Panc1 (cell line): ENCODE measurements around the gene FHIT. TPM values are rescaled to one million over a fixed set of nuclear protein-coding genes. Genes with fewer than 3 reads are reported as not detected.

ENCODE experiments used
- ATAC-seq: fragments of 200-7000 bp; cut with Tn5 transposase; 2 replicates; pipeline ENCODE4 v1.9.1; 2020; ENCODE audit warnings: mild to moderate bottlenecking, moderate library complexity
- BruUV-seq: library from RNA; stranded (reverse); fragments of 400-500 nt; replicated peaks from 2 replicates; lab custom pipeline; 2021; lab: Mats Ljungman, UMichigan
- CTCF ChIA-PET: fragments of 300-600 bp; sonication (Branson Sonifier 250); formaldehyde crosslinking; loops from one replicate; lab custom pipeline; 2022; ENCODE audit warnings: antibody characterized with exemption; lab: Charles Lee
- POLR2A ChIA-PET: fragments of 300-600 bp; sonication (Branson Sonifier 250); formaldehyde crosslinking; loops from one replicate; lab custom pipeline; 2022; ENCODE audit warnings: antibody characterized with exemption; lab: Charles Lee
- DNase-seq: peaks from one replicate; pipeline ENCODE4 v3.0.0-alpha.2; 2010; ENCODE audit warnings: low read depth, low spot score
- H3K27ac ChIP-seq: 2 replicates; pipeline ENCODE4 v1.5.1; 2011; ENCODE audit warnings: mild to moderate bottlenecking, low read length, inconsistent platforms
- H3K27me3 ChIP-seq: fragments of 200-500 bp; sonication (Bioruptor generic); 2 replicates; pipeline ENCODE4 v1.6.0; 2014; ENCODE audit warnings: low read length, inconsistent platforms; ENCODE audit not compliant: control insufficient read depth, insufficient read depth
- H3K36me3 ChIP-seq: fragments of 200-500 bp; sonication (Bioruptor generic); 2 replicates; pipeline ENCODE4 v1.5.1; 2014; ENCODE audit warnings: inconsistent platforms, mild to moderate bottlenecking, low read length, moderate library complexity; ENCODE audit not compliant: control insufficient read depth, insufficient read depth
- H3K4me1 ChIP-seq: 2 replicates; pipeline ENCODE4 v1.5.1; 2011; ENCODE audit warnings: inconsistent platforms, mild to moderate bottlenecking, low read length, moderate library complexity; ENCODE audit not compliant: control insufficient read depth, insufficient read depth
- H3K4me3 ChIP-seq, 2 experiments: 2 replicates each; pipeline ENCODE4 v1.5.1; 2011 to 2012; ENCODE audit warnings: low read depth in 2 of 2, low read length in 2 of 2, mild to moderate bottlenecking in 2 of 2, inconsistent platforms in 1 of 2, moderate library complexity in 1 of 2
- H3K9me3 ChIP-seq: fragments of 200-500 bp; sonication (Bioruptor generic); 2 replicates; pipeline ENCODE4 v1.5.1; 2014; ENCODE audit warnings: low read depth, mild to moderate bottlenecking, inconsistent platforms, low read length, moderate library complexity; ENCODE audit not compliant: control insufficient read depth, insufficient read depth
- POLR2AphosphoS5 ChIP-seq: IDR thresholded peaks from 2 replicates; pipeline ENCODE4 v1.6.1; 2012; ENCODE audit warnings: mild to moderate bottlenecking, low read depth, low read length, moderate library complexity
- SIN3A ChIP-seq: IDR thresholded peaks from 2 replicates; pipeline ENCODE4 v1.6.1; 2012; ENCODE audit warnings: low read depth, mild to moderate bottlenecking, low read length, moderate library complexity, borderline replicate concordance; ENCODE audit not compliant: insufficient read depth
- TCF7L2 ChIP-seq: IDR thresholded peaks from 2 replicates; pipeline ENCODE4 v1.6.1; 2011; ENCODE audit warnings: mild to moderate bottlenecking, low read depth, low read length, inconsistent platforms
- in situ Hi-C: cut with HindIII; loops from 2 replicates; pipeline ENCODE4 v1.10.0; 2016; ENCODE audit warnings: low sequenced_read_pairs, low pct_unique_long_range_greater_than_20kb
- intact Hi-C: fragments of 100-400 bp; cut with micrococcal nuclease; formaldehyde crosslinking; loops from one replicate; pipeline ENCODE4 v1.10.0; 2022; ENCODE audit not compliant: unreplicated experiment
- total RNA-seq: library from RNA; stranded (reverse); gene quantifications from one replicate; pipeline ENCODE4 v1.2.1, GENCODE V29; 2021; ENCODE audit not compliant: unreplicated experiment
- TF ChIP-seq, protein P1 (sequence below): fragments of 450-650 bp; IDR thresholded peaks from 2 replicates; pipeline ENCODE4 v1.5.1; 2017; ENCODE audit warnings: mild to moderate bottlenecking
- TF ChIP-seq, protein P2 (sequence below), 2 experiments: IDR thresholded peaks; 2 replicates each; pipeline ENCODE4 v1.6.1; 2011 to 2012; ENCODE audit warnings: low read depth in 2 of 2, control low read depth in 1 of 2, low read length in 1 of 2, mild to moderate bottlenecking in 1 of 2, moderate library complexity in 1 of 2; ENCODE audit not compliant: insufficient read depth in 1 of 2

Gene FHIT
- total RNA-seq, 1 experiment from 2014 or later = 2.2 TPM

DNA sequence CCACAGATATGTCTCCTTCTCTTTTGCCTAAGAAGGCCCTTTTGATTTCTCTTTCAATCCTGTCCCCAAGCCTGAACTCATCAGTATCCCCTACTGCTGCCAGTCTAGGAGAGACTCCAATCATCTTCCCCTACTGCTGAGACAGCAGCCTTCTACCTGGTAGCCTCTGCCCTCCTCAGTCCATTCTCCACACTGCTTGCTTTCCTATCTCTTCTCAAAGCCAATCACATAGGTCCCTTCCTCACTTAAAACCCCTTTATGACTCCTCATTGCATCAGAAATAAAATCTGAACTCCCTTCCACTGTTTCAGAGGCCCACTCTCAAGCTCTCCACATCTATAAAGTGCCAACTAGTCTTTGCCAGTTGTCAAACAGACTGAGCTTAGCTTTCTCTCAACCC is 1119.6 kb downstream of the FHIT start:
- Histone ChIP-seq H3K9me3 (no peaks in the 10 kb centered on the region), H3K27ac (no peak overlapping the region), H3K4me1 (no peaks in the 10 kb centered on the region), H3K36me3 (no peaks in the 10 kb centered on the region), H3K27me3 (no peaks in the 10 kb centered on the region), H3K4me3 (no peak overlapping the region)
- ChIA-PET POLR2A (no interaction called here), CTCF (no interaction called here)
- no peak for ATAC-seq
- BruUV-seq = no TSS peak
- intact Hi-C loops (no loop called here), in situ Hi-C loops (no loop called here)
- no peak for DNase-seq
- TF ChIP-seq TCF7L2 (no peak), POLR2AphosphoS5 (no peak), SIN3A (no peak)
- TF ChIP-seq, protein P1, sequence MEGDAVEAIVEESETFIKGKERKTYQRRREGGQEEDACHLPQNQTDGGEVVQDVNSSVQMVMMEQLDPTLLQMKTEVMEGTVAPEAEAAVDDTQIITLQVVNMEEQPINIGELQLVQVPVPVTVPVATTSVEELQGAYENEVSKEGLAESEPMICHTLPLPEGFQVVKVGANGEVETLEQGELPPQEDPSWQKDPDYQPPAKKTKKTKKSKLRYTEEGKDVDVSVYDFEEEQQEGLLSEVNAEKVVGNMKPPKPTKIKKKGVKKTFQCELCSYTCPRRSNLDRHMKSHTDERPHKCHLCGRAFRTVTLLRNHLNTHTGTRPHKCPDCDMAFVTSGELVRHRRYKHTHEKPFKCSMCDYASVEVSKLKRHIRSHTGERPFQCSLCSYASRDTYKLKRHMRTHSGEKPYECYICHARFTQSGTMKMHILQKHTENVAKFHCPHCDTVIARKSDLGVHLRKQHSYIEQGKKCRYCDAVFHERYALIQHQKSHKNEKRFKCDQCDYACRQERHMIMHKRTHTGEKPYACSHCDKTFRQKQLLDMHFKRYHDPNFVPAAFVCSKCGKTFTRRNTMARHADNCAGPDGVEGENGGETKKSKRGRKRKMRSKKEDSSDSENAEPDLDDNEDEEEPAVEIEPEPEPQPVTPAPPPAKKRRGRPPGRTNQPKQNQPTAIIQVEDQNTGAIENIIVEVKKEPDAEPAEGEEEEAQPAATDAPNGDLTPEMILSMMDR = no peak
- TF ChIP-seq, protein P2, sequence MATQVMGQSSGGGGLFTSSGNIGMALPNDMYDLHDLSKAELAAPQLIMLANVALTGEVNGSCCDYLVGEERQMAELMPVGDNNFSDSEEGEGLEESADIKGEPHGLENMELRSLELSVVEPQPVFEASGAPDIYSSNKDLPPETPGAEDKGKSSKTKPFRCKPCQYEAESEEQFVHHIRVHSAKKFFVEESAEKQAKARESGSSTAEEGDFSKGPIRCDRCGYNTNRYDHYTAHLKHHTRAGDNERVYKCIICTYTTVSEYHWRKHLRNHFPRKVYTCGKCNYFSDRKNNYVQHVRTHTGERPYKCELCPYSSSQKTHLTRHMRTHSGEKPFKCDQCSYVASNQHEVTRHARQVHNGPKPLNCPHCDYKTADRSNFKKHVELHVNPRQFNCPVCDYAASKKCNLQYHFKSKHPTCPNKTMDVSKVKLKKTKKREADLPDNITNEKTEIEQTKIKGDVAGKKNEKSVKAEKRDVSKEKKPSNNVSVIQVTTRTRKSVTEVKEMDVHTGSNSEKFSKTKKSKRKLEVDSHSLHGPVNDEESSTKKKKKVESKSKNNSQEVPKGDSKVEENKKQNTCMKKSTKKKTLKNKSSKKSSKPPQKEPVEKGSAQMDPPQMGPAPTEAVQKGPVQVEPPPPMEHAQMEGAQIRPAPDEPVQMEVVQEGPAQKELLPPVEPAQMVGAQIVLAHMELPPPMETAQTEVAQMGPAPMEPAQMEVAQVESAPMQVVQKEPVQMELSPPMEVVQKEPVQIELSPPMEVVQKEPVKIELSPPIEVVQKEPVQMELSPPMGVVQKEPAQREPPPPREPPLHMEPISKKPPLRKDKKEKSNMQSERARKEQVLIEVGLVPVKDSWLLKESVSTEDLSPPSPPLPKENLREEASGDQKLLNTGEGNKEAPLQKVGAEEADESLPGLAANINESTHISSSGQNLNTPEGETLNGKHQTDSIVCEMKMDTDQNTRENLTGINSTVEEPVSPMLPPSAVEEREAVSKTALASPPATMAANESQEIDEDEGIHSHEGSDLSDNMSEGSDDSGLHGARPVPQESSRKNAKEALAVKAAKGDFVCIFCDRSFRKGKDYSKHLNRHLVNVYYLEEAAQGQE (IDR thresholded peaks at IDR 0.05; ENCODE audit: insufficient read depth in 1 of 2, low read depth in 2 of 2, low read length in 1 of 2) = no peak

DNA sequence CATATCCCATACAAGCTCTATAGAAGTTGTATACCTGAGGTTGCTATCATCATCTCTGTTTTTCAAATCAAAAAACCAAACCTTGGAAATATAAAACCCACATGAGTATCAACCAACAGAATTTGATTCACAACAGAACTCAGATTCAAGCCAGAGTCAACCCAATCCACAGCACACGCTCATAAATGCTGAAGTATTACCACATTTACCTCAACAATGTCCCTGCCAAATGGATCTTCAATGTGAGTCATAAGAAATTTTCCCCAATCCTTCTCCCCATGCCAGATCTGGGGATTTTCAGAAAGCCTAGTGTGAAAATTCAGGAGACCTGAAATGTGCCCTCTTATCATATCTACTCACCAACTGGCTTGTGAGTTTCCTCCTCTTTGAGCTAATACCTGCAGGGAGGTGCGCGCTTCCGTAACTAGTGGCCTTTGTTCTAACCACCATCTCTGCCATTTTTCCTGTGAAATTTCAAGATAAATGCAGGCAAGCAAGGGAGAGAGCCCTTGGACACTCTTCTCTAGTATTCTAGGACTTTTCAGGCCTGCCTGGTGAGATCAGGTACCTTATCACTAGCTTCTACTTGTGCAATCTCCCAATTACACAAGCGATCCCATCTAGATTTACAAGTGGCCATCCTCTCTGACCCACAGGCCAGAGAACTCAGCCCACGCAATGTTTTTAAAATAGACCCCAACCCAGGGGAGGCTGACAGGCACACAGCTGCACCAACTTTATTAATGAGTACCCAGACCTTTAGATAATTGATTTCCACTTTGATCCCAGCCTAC is 1124.5 kb downstream of the FHIT start:
- H3K36me3 ChIP-seq = no peaks in the 10 kb centered on the region
- TF ChIP-seq, protein P2 (IDR thresholded peaks at IDR 0.05; ENCODE audit: insufficient read depth in 1 of 2, low read depth in 2 of 2, low read length in 1 of 2) = no peak
- TF ChIP-seq POLR2AphosphoS5 (no peak), TCF7L2 (no peak), SIN3A (no peak)
- TF ChIP-seq, protein P1 = no peak
- DNase-seq (no peak), ATAC-seq (no peak)
- in situ Hi-C loops (no loop called here), intact Hi-C loops (no loop called here)
- no peak overlapping the region for H3K27ac ChIP-seq
- no peaks in the 10 kb centered on the region for H3K4me1 ChIP-seq
- ChIA-PET CTCF (no interaction called here), POLR2A (no interaction called here)
- BruUV-seq = no TSS peak
- H3K4me3 ChIP-seq = no peak overlapping the region
- no peaks in the 10 kb centered on the region for H3K9me3 ChIP-seq
- no peaks in the 10 kb centered on the region for H3K27me3 ChIP-seq
